Stimulated activated CD4-positive, alpha-beta T cell treated with anti-CD3 and anti-CD28 coated beads, Interleukin-4, amount 100 ng/mL, for 24 hours (primary cell): ENCODE results near the gene PTPRO.

ENCODE experiments used
- DNase-seq: peaks from one replicate; pipeline ENCODE4 v3.0.0-alpha.2; 2020

PTPRO gene

DNA sequence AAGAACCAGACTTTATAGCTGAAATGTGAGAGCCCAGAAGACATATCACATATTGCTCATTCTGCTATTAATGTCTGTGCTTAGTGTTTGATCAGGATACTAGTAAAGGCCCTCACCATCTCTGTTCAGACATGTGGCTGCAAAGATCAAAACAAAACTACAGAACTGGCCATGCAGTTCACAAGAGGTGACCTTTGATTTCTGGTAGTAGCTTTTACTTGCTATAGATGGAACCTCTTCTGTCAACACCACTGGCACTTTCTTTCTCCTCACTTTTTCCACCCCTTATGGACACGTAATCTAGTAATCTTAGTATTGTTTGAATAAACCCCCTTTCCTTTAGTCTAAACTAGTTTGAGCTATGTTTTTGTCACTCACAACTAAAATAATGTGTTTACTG lies 252.0 kb downstream of the PTPRO start:
- no peak for DNase-seq

DNA sequence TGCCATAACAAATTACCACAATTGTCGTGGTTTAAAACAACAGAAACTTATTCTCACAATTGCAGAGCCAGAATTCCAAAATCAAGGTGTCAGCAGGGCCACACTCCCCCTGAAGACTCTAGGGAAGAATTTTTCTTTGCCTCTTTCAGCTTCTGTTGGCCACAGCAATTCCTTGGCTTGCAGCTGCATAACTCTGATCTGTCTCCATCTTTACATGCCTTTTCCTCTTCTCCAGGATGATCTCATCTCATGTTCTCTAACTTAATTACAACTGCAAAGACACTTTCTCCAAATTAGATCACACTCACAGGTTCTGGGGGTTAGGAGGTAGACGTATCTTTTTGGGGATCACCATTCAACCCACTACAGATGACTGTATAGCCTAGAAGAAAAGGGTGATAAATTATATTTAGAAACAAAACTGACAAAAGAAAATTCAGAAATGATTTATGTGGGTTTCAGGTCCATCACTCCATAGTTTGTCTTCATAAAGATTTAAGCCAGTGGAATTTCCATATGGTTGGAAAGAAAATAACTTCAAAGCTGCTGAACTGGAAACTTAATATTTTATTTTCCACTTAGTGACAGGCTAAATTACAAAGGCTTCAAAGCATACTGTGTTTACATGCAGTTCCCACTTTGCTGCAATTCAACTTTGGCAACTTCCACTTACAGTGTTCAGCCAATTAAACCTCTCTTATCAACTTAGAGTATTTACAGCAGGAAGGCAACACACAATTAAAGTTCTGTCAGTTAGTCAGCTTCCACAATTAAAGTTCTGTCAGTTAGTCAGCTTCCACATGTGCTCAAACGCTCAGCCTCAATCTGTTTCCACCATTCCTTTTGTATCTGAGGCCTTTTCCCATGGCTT lies 253.6 kb downstream of the PTPRO start:
- DNase-seq, result no peak

DNA sequence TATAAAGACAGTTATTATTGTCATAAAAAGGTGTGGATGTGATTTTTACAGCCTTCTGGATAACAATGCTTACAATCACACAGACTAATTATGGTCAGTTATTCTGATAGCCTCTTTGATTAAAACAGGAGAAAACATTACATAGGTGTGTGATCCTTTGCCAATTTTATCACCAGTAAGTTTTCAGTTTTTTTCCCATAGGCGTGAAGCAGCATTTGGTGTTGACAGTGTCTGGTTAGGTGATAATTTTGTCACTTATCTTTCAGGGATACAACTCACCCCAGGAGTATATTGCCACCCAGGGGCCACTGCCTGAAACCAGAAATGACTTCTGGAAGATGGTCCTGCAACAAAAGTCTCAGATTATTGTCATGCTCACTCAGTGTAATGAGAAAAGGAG lies 258.1 kb downstream of the PTPRO start:
- peak; percentile 12 for DNase-seq

DNA sequence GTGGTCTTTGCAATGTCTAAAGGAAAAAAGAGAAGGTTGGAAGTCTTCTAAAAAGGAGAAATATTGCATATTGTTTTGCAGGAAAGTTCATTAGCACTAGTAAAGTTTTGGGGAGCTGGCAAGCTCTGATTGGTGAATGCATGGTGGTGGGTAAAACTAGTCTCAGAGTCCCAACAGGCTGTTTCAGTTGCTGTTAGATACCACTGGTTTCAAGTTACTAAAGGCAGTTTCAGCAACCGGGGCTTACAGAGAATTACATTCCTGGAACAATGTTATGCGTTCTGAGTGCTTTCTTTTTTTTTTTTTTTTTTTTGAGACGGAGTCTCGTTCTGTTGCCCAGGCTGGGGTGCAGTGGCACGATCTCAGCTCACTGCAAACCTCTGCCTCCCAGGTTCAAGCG lies 258.7 kb downstream of the PTPRO start:
- DNase-seq, result no peak

DNA sequence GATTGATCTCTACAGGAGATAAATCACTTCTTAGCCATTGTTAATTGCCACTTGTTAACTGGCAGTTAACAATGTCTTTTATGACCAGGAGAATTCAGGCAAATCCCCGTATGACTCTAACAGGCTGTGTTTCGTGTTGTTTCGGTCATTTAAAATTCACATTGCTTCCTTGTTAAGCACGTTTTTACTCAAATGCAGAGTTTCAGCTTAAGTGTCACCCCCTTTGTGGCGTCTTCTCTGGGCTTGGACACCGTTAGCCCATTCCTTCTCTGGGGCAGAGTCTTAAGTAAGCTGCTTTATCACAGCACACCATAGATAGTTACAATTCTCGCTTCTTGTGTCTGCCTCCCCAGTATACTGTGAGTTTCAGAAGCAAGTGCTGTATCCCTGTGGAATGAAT lies 261.5 kb downstream of the PTPRO start:
- DNase-seq, result no peak

DNA sequence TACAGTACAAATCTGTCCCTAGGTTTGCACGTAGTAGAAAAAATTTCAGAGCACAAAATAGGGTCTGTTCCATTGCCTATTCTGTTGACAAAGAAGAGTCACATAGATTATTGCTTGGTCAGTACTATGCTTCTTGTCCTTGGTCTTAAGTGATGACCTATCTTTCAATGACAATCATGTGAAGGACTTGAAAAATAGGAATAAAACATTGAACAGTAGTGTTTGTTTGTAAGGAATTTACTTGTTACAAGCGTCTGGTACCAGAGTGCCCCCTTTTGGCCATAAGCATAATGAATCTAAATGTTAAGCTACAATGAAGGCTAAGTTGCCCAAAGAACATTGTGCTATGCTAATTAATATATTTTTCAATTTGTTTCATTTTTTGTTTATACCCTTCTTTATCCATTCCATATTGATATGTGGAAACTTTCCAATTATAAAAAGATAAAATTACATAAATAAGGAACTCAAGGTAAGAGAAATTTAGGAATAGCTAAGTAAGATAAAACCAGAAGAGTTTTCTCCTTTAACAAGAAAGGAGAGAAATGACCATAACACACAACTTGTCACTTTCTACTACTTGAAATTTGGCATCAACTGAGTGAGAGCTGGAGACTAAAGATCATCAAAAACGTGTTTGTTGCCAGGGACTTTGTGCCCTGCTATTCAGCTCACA lies 262.2 kb downstream of the PTPRO start:
- DNase-seq, result peak; percentile 44

DNA sequence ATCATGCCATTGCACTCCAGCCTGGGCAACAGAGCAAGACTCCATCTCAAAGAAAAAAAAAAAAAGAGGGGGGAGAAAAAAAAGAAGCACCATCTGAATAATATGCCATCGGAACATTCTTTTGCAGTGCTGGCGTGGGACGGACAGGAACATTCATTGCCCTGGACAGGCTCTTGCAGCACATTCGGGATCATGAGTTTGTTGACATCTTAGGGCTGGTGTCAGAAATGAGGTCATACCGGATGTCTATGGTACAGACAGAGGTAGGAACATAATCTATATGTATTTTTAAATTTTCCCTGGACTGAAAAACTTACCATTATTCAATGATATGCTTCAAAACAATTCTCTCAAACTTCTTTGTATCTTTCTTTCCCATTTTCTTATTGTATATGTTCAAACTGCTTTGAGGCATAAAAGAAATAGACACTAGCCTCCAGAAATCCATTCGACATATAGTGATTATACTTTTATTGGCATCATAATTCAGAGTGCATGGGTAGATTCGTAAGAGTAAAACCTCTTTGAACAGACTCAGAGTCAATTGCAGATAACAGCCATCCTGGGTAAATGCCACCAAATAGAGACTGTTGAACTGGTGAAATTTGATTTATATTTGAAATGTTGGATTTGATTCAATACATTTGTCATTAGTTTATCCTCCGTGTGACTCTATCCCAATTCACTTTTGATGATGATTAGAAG lies 267.2 kb downstream of the PTPRO start:
- DNase-seq, result no peak

DNA sequence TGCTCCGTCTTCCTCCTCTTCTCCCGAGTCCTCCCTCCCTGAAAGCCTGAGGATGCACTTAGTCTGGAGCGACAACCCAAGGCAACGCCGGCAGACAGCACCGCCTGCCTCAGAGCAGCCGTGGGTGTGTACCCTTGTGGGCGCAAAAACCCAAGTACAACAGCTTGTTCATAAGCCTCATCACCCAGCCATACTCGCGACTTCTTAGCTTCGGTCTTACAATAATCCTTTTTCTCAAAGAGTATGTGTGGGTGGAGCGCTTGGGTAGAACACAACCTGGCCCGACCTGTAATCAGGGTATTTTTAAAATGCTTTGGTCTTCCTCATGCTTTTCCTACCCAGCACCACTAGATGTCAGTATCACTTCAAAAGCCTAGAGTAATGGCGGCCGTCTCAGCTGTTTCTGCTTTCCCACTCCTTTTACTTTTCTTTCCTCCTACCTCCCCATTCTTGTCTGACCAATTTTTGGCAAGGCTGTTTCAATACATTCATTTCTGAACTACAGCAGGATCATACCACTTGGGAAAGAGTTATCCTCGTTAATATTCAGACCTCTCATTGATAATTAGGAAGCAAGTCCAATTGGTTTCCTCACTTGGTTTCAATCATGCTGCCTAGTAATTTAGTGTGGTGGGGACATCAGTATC lies 268.0 kb downstream of the PTPRO start:
- DNase-seq, result peak; percentile 56

DNA sequence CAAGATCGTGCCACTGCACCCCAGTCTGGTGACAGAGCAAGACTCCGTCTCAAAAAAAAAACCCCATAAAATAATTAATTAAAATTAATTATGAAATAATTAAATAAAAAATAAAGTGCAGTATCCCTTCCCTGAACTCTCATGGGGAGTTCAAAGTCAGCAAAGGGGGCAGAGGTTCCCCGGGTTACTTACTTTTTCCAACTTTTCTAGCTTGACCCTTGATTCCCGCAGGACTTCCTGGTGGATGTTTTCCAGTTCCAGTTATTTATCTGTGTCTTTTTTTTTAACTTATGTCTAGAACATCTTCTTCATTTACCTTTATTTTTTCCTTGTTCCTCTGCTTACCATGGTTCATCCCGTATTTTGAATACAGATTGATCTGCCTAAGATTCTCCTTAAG lies 269.5 kb downstream of the PTPRO start:
- DNase-seq, result no peak

DNA sequence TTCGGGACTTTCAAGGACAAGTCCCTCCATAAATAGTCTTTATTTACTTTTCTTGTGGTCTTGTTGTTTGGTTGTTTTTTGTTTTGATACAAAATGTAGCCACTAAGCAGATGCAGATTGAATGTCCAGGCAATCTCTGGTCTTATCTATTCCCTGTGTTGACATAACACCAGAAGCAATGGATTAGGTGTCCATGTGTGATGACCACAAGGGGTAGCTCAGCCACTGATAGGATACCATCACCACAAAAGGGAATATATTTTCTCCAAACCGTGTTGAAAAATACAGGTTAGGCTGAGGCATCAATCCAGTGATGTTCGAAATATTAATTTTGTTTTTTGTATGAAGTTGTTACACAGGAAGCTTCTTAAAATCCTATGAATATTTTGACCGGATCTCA lies 270.6 kb downstream of the PTPRO start:
- no peak for DNase-seq

DNA sequence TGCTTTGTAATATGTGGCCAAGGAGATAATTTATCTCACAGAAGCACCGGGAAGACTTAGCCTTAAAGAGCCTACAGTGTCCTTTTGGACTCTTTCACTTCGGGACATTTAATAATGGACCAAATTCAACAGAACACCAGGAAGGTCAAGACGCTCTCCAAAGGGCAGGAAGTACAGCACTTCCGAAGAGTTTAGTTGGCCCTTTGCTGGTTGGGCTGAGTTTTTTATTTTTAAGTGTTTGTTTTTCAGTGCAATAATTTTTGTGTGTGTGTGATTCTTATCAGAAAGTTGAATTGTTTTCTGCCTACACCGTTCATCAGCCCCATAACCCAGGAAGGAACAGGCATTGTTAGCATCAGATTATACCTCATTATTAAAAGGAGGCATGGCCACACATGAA lies 273.9 kb downstream of the PTPRO start:
- DNase-seq, result no peak

DNA sequence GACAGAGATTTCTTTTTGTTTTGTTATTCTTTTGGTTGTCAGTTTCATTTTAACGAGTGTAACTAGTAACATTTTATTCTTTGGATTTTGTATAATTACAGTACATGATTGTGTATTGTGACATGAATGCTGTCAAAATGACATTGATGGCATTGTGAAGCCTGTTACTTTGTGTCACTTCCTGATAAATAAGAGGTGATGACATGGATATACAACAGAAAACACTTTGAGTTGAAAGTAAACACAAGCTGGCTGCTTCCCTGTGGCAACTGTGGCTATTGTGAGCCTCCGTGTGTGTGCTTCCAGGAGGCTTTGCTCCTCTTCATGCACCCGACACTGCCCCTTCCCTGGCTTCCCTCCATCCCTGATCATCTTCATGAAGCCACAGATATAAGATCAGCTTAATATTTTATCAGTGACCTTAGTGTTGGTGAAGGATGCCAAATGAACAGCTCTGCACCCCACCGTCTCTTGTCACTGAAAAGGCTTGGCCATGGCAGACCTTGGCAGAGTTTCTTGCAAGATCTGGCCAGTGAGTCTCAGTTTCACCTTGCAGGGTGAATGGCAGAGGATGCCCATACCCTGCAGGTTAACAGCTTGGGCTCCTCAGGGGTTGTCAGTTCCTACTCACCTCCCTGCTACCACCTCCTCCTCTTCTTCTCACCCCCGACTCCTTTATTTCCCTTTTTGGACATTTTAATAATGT lies 275.0 kb downstream of the PTPRO start:
- DNase-seq, result no peak

DNA sequence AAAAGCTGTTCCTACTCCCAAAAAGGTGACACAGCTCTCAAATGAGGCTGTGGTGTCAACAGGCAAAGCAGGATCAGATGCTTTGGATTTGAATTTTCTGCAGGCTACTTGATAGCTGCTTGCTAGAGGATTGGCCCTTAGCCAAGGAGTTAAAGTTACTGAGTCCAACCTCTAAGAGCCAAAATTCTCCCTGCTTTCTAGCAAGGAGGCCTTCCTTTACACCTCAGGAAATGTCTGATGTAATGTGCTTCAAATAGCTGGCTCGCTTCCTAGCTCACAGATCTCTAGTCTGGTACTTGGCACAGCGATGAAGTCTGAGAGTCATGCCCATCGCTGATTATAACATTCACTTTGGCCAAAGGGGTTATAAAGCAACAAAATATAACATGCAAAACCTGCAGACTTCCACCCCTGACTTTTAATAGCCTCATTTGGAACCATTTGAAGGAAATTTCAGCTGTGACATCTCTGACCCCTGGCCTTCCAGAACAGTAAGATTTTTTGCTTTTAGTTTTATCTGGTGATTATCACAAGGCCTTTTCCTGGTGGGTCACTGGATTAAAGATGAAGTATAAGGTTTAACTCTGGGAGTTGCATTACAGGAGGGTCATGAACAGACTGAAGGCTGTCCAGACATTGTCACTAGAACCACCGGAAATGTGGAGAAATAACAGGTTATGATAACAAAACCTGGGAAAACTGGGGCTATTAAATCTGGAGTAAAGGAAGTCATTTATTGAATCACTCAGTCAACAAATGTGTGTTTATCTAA lies 277.1 kb downstream of the PTPRO start:
- no peak for DNase-seq

DNA sequence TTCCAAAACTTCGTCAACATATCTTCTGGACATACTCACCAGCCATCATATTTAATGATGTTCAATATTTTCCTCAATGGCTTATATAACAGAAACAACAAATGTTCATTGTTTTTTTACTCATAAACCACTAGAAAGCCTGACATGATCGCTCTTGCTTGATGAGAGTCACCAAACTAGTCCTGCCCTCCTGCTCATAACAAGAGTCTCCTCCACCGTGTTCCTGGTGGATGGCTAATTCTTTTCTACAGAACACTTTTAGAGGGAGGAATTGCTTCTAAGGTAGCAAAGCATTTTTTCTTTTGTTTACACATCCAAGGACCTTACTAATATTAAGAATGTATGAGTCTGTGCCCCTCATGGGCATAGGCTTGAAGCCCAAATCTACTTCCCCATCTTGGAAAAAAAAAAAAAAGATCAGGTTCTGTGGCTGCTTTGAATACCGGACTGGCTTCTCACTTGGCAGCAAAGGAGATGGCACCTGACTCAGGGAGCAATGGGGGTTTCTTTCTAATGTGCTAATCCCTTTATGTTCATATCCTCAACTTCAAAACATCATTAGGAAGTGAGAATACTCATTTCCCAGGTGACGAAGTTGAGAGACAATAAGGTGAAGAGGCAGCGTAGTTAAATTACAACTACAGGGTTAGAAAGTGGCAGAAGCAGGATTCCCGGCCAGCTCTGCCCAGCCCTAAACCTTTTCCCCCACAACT lies 278.1 kb downstream of the PTPRO start:
- DNase-seq, result no peak

DNA sequence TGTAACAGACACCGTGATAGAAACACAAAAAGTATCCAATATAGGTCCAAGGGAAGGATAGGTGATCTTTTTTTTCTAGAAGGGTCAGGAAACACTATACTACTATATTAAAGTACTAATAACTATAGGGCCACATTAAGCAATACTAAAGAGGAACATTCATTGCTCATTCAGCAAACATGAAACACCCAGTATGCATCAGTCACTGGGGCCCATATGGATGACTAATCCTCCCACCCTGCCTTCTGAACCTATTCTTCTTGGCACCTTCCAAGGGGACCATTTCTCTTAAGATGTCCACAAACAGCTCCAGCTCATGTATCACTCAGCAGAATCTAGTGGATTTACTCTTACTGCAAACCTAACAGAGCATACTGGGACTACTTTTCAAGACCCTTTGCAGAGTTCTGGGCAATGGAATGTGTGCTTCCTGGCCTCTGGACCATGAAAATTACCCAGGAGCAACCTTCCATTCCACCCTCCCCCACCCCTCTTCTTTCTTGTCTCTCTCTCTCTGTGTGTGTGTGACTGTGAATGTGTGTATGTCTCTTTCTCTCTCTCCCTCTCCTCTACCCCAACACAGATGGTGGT lies 279.0 kb downstream of the PTPRO start:
- DNase-seq, result no peak

DNA sequence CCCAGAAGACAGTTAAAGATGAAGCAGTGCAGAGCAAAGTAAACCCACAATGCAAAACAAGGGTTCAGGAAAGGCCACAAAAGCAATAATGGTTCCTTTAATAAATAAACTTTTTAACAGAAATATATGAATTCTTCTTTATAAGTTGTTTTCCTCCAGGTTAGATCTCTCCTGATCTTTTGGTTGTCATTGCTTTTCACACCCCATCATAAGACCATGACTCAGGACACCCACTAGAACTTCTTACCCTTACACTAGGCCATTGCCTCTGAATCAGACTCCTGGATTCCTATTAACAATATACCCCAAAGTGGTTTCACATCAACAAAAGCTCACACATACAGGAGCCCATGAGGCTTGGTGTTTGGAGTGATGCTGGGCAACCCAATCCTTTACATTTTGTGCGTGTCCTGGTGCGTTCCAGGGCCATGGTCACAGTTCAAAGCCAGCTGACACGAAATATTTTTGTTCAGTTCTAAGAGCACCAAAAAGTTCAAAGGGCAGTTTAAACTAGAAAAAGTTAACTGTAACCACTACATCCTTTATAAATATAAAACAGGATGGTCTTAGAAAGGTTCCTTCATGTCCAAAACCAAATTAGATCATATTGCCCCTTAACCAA lies 279.9 kb downstream of the PTPRO start:
- no peak for DNase-seq

DNA sequence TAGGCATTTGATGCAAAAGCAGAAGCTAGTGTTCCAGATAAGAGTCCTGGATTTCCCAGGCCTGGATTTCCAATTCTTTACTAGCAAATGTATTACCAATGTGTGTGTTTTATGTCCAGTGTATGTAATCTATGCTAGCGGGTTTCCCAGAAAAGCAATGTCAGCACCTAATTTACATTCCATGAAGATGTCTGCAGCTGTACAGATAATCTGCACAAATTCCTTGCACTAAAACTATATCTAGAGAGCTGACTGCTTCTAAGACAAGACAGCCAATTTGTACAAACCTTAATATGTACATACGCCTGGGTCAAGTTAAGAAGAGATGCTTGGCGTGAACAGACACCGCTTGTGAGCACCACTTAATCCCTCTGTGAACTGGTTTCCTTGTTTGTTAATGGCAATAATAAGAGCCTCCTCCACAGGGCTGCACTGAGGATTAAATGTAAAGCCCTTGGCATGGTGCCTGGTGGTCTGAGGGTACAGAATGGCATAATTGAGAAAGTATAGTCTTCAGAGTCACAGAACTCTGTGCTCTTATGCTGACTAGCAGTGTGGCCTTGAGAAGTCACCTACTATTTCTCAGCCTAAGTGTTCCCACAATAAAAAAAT lies 281.3 kb downstream of the PTPRO start:
- no peak for DNase-seq

DNA sequence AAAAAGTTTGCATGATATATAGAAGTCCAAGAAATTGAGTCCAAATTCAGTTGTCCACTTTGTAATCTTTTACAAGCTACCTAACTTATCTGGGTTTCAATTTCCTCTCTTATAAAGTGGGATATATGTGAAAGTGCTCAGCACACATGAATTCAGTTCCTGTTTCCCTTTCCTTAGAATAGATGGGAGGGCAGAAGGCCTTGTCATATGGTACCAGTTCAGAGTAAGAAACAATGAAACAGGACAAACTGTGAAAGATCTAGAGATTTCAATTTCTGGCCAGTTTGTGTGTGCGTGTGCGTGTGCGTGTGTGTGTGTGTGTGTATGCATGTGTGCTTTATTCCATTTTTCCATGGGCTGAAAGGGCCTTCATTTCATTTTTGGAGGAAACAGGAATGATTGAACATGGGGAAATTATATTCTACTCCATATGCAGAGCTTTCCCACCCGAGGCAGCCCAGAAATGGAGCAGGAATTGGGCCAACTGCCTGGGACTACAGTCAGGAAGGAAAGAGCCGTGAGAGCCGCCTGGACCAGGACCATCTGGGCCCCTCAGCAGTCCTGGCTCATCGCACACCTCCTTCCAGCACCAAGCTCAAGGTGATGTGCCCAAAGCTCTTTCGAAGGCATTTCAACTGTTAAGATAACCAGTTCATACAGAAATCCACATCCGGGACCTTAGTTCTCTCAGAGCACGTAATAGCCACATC lies 283.7 kb downstream of the PTPRO start:
- no peak for DNase-seq

DNA sequence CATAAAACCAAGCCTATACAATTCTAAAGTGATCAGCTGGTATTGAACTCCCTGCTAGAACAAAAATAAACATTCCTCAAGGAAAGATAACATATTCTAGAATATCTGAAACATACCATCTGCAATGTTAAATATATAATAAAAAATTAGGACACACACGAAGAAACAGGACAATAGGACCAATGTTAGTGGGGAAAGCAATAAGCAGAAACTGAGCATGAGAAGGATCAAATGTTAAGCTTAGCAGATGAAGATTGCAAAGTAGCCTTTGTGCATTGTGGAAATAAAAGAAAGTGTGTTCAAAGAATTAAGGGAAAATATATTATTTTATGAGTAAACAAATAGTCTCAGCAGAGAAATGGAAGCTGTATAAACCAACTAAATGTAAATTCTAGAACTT lies 286.1 kb downstream of the PTPRO start:
- DNase-seq, result no peak
